NCI-H2029 (cell line): ENCODE measurements around the gene USP40.
"Not testable (repeated sequence)": the region's sequence is repeated elsewhere in the genome, so short reads cannot be mapped to it uniquely, and the experiment has no call there.

Source experiments
- DNase-seq: peaks from one replicate; lab custom pipeline; 2025; lab: John Stamatoyannopoulos, UW

USP40 gene

DNA sequence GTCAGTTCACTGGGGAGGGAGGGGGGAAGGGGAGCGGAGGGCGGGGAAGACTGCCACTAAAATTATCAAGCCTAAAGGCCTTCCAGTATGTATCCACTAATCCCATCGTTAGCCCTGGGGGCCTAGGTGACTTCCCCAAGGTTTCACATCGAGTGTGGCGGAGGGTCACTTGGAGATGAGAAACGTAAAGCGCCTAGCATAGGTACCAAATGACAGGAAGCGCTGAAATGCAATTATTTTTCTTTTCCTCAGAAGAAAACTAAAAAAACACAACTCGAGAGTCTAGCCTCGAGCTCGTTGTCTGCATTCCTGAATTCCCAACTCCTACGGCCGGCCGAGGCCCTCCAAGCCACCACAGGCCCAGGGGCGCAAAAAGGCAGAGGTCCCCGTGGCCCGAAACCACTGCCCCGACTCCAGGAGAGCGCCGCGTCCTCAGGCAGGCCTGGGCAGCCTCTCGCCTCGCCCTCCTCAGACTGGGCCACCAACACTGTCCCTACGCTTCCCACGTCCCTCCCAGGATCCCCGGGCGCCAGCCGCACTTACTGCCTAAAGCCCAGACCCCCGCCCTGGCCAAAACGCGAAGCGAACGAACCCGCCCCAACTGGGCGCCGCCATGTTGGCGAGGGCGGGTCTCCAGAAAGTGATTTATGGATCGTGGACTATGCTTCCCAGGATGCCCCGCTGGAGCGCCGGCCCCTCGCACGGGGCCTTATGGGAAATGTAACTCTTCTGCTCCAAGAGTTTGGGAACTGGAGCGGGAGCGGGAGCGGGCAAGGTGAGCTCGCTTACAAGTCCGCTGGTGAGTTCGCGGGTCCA is at the start of gene USP40:
USP40 (minus strand) TSS at position 642 of the 816 bp plus-strand sequence. CDS start 1,228 bp downstream, outside the sequence.
- peak; percentile 89 for DNase-seq

DNA sequence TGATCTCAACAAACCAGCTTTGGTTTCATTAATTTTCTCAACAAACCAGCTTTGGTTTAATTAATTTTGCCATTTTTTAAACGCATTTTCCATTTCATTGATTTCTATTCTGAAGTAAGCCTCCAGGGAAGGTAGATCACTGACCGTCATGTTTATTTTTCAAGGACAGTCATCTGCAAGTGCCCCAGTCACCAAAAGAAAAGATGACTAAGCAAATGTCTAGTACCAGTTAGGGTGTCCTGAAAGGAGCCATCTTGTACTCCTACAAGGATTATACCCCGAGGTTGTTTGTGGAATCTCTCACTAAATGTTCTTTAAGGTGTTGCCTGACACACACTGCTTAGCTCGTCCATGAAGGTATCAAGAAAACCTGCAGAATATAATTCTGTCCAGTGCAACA is 44.7 kb upstream of the USP40 start:
- DNase-seq, result no peak

GRCh38 chr2:233605680-233606079 is 39.1 kb upstream of the USP40 start:
- DNase-seq, result no peak

DNA sequence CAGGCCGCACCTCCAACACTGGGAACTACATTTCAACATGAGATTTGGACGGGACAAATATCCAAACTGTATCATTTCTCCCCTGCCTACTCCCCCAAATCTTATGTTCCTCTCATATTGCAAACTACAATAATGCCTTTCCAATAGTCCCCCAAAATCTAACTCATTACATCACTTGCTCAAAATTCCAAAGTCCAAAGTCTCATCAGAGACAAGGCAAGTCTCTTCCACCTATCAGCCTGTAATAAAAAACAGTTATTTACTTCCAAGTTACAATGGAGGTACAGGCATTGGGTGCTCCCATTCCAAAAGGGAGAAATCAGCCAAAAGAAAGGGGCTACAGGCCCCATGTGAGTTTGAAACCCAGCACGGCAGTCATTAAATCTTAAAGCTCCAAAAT is 38.2 kb upstream of the USP40 start:
- no peak for DNase-seq

- DNase-seq, result no peak
Observed at GRCh38 chr2:233603520-233603919, 36.9 kb upstream of the USP40 start.

- DNase-seq, result no peak
Observed at GRCh38 chr2:233602076-233602475, 35.5 kb upstream of the USP40 start.

- DNase-seq, result no peak
Observed at GRCh38 chr2:233600386-233600785, 33.8 kb upstream of the USP40 start.

DNA sequence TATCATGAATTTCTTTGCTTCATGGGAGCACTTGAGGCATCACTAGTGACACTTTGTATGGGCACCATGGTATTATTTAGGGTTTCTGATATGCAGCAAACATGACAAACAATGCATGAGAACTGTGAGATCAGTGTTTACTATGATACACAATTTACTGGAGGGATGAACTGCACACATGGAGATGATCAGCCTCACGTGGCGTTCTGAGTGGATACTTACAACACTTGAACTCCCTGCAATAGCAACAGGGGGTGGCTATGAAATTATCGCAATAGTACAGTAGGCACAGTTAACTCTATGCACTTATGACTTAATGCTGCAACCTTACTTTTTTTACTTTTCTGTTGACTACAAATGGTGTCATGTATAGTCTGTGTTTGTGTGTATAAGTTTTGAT is 32.4 kb upstream of the USP40 start:
- DNase-seq, result no peak

DNA sequence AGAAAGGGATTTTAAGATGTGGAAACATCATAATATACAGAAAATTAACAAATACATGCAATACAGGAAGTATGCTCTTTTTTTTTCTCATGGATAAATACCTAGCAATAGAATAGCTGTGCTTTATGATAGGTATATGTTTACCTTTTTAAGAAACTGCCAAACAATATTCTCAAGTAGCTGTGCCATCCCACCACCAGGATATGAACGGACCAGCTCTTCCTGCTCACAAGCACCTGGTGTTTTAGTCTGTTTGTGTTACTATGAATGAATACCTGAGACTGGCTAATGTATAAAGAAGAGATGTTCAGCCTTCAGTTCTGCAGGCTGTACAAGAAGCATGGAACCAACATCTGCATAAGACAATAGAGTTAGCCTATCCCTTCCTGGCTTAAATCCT is 30.9 kb upstream of the USP40 start:
- peak; percentile 49 for DNase-seq

DNA sequence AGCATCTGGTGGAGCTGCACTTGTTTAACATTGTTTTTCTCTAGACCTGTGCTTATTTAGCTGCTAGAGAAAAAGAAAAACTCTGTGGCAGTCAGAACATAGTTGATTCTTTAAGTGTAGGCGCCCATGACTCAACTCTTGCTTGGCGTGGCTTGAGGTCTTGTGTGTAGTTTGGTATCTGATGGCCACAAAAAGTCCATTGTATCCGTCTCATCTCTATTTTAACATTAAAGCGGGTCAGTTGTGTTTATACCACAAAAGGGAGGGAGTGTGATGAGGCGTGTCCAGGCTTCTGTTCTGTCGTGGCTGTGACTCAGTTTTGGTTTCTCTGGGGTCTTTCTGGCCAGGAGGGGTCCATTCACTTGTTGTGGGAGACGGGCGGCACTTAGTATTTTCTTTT is 26.6 kb upstream of the USP40 start:
- DNase-seq, result no peak

DNA sequence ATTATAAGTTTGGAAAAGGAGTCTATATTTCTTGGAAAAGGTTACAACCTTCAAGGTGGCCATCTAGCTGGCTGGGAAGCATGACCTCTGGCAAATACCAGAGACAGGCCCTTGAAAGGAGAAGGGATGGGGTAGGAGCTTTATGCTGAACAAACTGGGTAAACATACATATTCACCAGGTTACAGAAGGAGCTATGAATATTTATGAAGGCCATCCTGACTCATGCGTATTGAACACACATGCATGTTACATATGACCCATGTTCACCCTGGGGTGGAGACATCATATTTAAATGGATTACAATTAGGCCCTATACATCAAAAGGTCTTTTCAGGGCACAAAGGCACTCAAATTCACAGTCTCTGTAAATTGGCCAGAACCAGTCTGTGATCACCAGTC is 26.1 kb upstream of the USP40 start:
- DNase-seq, result not testable (repeated sequence)

- DNase-seq, result no peak
Observed at GRCh38 chr2:233588400-233588799, 21.8 kb upstream of the USP40 start.

GRCh38 chr2:233584210-233584609 is 17.6 kb upstream of the USP40 start:
- DNase-seq, result no peak

DNA sequence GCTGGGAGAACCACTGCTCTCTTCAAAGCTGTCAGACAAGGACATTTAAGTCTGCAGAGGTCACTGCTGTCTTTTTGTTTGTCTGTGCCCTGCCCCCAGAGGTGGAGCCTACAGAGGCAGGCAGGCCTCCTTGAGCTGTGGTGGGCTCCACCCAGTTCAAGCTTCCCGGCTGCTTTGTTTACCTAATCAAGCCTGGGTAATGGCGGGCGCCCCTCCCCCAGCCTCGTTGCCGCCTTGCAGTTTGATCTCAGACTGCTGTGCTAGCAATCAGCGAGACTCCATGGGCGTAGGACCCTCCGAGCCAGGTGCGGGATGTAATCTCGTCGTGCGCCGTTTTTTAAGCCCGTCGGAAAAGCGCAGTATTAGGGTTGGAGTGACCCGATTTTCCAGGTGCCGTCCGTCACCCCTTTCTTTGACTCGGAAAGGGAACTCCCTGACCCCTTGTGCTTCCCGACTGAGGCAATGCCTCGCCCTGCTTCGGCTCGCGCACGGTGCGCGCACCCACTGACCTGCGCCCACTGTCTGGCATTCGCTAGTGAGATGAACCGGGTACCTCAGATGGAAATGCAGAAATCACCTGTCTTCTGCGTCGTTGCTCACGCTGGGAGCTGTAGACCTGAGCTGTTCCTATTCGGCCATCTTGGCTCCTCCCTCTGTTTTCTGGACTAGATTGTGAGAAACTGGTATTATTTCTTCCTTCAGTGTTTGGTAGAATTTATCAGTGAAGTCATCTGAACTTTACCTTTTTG is 16.8 kb upstream of the USP40 start:
- not testable (repeated sequence) for DNase-seq

DNA sequence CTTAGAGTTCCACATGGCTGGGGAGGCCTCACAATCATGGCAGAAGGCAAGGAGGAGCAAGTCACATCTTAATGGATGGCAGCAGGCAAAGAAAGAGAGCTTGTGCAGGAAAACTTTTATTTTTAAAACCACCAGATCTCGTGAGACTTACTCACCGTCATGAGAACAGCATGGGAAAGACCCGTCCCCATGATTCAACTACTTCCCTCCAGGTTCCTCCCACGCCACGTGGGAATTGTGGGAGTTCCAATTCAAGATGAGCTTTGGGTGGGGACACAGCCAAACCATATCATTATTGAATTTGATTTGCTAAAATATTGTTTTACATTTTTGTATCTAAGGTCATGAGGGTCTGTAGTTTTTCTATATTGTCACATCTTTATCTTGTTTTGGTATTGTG is 10.8 kb upstream of the USP40 start:
- not testable (repeated sequence) for DNase-seq

GRCh38 chr2:233572468-233572867 is 5.9 kb upstream of the USP40 start:
- no peak for DNase-seq

DNA sequence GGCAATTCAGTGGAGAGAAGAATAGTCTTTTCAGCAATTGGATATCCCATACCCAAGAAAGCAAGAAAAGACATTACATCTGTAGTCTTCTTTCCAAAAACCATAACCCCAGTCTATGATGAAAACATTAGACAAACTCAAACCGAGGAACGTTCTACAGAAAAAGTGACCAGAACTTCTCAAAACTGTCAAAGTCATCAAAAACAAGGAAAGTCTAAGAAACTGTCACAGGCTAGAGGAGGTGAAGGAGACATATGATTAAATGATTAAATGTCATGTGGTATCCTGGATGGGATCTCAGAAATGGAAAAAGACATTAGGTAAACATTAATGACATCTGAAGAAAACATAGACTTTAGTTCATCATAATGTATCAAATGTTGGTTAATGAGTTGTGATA is 4.9 kb upstream of the USP40 start:
- no peak for DNase-seq

DNA sequence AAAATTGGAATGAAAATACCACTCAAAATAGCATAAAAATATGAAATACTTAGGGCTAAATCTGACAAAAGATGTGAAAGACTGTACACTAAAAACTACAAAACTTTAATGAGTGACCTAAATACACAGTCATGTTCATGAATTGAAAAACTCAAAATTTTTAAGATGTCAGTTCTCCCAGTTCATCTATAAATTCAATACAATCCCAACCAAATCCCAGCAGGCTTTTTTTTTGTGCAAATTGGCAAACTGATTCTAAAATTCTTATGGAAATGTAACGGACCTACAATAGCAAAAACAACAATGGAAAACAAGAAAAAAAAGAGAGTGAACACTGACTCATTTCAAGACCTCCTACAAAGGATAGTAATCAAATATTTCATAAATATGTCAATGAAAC is 4.4 kb upstream of the USP40 start:
- no peak for DNase-seq

DNA sequence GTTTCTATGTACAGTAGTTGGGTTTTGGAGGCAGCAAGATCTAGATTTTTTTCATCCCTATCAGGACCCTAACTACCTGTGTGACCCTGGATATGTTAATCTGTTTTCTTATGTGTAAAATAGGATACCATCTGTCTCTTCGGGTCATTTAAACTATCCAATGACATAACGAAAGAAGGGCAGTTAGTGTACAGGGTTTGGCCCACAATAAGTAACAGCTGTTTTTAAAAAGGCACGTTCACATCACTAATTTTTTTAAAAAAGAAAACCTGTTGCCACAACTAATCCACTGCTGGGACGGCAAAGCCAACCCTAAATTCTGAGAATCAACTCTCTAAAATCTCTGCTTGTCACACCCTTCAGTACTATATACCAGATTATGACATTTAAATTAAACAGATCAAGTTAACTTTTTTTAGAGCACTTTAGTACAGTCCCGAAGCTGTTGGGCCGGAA is 869 bp downstream of the USP40 start:
- DNase-seq, result no peak

DNA sequence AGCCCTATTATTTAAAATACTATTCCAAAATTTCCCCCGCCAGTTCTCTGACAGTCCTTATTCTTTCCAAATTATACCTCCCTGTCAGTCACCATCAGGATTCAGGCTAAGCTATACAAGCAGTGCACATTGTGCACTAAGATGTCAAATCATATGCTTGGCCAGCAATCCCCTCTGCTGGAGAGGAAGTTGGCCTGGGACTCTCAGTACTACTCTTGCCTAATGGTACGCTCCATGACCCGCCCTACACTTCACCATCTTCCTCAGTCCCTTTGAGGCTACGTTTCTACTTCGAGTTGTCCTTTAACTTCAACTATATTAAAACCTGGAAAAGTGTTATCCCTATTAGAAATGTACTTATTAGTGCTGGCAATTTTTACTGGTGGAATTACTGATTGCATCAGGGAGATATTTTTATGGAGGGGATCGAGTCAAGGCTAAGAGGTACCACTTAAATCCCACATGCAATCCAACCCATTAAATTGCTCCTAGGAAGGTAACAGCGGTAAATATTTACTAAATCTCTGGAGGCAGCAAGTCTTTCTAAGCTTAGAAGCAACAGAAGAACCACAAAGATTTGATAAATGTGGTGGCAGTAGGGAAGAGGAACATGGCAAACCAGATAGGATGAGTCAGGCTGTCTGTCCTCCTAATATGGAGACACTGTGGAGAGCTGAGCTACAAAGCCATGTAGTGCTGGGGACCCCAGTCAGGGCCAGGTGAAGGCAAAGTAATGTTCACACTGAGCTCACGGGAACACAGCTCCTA is 2.7 kb downstream of the USP40 start:
- no peak for DNase-seq

DNA sequence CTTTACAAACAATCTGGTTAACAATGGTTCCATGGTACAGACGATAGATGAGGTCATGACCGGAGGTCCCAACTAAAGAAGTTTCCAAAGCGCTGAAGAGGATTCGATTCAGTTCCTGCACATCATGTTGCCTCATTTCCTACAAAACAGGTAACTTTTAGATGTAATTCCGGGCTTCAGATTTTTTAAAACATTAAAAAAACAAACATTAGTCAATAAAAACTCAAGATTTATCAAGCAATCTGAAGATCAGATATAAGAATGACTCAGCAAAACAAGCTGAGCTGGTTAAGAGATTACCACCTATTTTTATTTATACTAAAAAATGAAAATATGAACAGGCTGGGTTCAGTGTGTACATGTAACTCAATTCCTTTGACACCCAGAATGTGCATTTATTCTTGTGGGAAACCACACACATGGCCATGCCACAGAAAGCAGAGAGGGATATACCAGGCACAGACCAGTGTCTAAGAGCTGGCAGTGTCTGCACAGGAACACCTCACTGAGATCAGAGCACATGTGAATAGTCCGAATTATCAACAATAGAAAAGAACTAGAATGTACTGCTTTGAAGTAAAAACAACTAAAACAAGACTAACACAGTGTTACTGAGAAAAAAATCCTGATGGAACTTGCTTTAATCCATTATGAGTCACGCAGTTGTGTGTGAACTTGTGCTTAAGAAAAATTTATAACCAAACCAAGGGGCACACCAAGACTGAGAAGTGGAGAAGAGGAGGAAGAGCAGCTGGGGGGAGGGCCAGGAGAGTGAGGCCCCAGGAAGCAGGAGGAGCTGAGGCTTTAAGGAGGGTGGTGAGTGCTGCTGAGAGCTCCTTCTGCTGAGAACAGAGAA is 9.5 kb downstream of the USP40 start:
- no peak for DNase-seq

- DNase-seq, result no peak
Observed at GRCh38 chr2:233553366-233553765, 13.2 kb downstream of the USP40 start.
